Epithelial cell of proximal tubule (primary cell): ENCODE results near the gene WFDC11. TPM values are rescaled to one million over a fixed set of nuclear protein-coding genes. Genes with fewer than 3 reads are reported as not detected.

ENCODE experiments used
- DNase-seq: peaks from one replicate; pipeline ENCODE4 v3.0.0-alpha.2; 2011; ENCODE audit warnings: low read depth
- H3K4me3 ChIP-seq: 2 replicates; pipeline ENCODE4 v1.5.1; 2011; ENCODE audit warnings: low read depth, mild to moderate bottlenecking, low read length
- total RNA-seq: library from RNA; depleted of rRNA; stranded (reverse); fragments of >200 nt; gene quantifications from 2 replicates; pipeline ENCODE4 v1.2.3, GENCODE V29; 2015
- TF ChIP-seq, protein P1 (sequence below): conservative IDR thresholded peaks from 2 replicates; pipeline ENCODE4 v1.5.1; 2012; ENCODE audit warnings: low read depth, mild to moderate bottlenecking, low read length

Gene WFDC11
- total RNA-seq, 1 donor from 2014 or later = not detected

- TF ChIP-seq, protein P1, sequence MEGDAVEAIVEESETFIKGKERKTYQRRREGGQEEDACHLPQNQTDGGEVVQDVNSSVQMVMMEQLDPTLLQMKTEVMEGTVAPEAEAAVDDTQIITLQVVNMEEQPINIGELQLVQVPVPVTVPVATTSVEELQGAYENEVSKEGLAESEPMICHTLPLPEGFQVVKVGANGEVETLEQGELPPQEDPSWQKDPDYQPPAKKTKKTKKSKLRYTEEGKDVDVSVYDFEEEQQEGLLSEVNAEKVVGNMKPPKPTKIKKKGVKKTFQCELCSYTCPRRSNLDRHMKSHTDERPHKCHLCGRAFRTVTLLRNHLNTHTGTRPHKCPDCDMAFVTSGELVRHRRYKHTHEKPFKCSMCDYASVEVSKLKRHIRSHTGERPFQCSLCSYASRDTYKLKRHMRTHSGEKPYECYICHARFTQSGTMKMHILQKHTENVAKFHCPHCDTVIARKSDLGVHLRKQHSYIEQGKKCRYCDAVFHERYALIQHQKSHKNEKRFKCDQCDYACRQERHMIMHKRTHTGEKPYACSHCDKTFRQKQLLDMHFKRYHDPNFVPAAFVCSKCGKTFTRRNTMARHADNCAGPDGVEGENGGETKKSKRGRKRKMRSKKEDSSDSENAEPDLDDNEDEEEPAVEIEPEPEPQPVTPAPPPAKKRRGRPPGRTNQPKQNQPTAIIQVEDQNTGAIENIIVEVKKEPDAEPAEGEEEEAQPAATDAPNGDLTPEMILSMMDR = no peak
- no peak overlapping the region for H3K4me3 ChIP-seq
- no peak for DNase-seq
Measured at GRCh38 chr20:45617591-45617990, 52.4 kb downstream of the WFDC11 start.

GRCh38 chr20:45612314-45612713 lies 57.7 kb downstream of the WFDC11 start:
- no peak for DNase-seq
- no peak overlapping the region for H3K4me3 ChIP-seq
- TF ChIP-seq, protein P1 = no peak

- no peak overlapping the region for H3K4me3 ChIP-seq
- DNase-seq = no peak
- TF ChIP-seq, protein P1 = no peak
Measured at GRCh38 chr20:45611054-45611453, 59.0 kb downstream of the WFDC11 start.

DNA sequence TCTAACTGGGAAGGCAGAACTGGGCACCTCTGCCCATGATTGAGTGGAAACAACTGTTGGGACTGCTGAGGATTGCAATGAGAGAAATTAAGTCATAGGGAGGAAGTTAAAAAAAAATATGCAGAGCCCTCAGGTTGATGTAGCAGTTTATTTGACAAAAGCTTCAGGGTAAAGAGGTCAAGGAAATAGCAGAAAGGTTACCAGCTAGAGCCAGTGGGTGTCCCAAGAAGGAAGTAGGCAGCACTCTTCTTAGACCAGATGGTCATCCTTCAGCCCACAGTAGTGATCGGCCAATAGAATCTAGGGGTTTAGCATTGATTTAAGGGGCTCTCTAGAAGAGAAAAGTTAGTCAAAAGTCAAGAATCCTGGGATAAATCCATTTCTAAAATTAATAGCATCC lies 62.2 kb downstream of the WFDC11 start:
- no peak overlapping the region for H3K4me3 ChIP-seq
- no peak for DNase-seq
- TF ChIP-seq, protein P1 = no peak

Other genes with a start within 250 kb of the WFDC11 start
- 14.7 and 53.3 TPM in 2 replicates for gene WFDC2, start 200.5 kb downstream of the WFDC11 start, total RNA-seq
- gene SPINT3, start 154.6 kb downstream of the WFDC11 start, total RNA-seq = not detected in 2 replicates
- not detected in 2 replicates for gene WFDC6, start 130.8 kb downstream of the WFDC11 start, total RNA-seq
- gene EPPIN, start 122.8 kb downstream of the WFDC11 start, total RNA-seq = not detected in 2 replicates
- not detected in 2 replicates for gene WFDC8, start 91.0 kb downstream of the WFDC11 start, total RNA-seq
- not detected in 2 replicates for gene WFDC10A, start 40.5 kb downstream of the WFDC11 start, total RNA-seq
- gene WFDC9, start 39.0 kb downstream of the WFDC11 start, total RNA-seq = not detected in 2 replicates
- gene WFDC13, start 31.8 kb upstream of the WFDC11 start, total RNA-seq = not detected in 2 replicates
- not detected in 2 replicates for gene WFDC10B, start 34.8 kb upstream of the WFDC11 start, total RNA-seq
- not detected in 2 replicates for gene SPINT4, start 52.1 kb upstream of the WFDC11 start, total RNA-seq
- gene WFDC3, start 121.6 kb upstream of the WFDC11 start, total RNA-seq = 0.43 and 0.69 TPM in 2 replicates
- gene DNTTIP1, start 121.7 kb upstream of the WFDC11 start, total RNA-seq = 23.1 and 34.7 TPM in 2 replicates
- gene UBE2C, start 142.4 kb upstream of the WFDC11 start, total RNA-seq = 345 and 447 TPM in 2 replicates
- not detected in 2 replicates for gene TNNC2, start 157.1 kb upstream of the WFDC11 start, total RNA-seq
- gene SNX21, start 163.6 kb upstream of the WFDC11 start, total RNA-seq = 20.1 and 29.0 TPM in 2 replicates
- 29.1 and 33.0 TPM in 2 replicates for gene ACOT8, start 187.2 kb upstream of the WFDC11 start, total RNA-seq
- gene ZSWIM3, start 187.4 kb upstream of the WFDC11 start, total RNA-seq = 1.2 and 3.0 TPM in 2 replicates
- gene ZSWIM1, start 211.0 kb upstream of the WFDC11 start, total RNA-seq = 7.3 and 14.2 TPM in 2 replicates
- gene SPATA25, start 217.4 kb upstream of the WFDC11 start, total RNA-seq = 0.87 TPM in 1 of 2 replicates, not detected in the other
- gene NEURL2, start 221.0 kb upstream of the WFDC11 start, total RNA-seq = 3.2 and 6.9 TPM in 2 replicates
- gene CTSA, start 221.1 kb upstream of the WFDC11 start, total RNA-seq = 42.7 and 62.5 TPM in 2 replicates
- gene PLTP, start 241.9 kb upstream of the WFDC11 start, total RNA-seq = 20.9 and 38.5 TPM in 2 replicates